ENCODE data around the gene EML5. TPM values are rescaled to one million over a fixed set of nuclear protein-coding genes. Genes with fewer than 3 reads are reported as not detected.

Gene EML5
- total and polyA plus RNA-seq, 2 of the 13 experiments (the other 11 are each of a cell fraction or from before 2014, with no cell fraction given): 0.11 TPM; not detected in 1

DNA sequence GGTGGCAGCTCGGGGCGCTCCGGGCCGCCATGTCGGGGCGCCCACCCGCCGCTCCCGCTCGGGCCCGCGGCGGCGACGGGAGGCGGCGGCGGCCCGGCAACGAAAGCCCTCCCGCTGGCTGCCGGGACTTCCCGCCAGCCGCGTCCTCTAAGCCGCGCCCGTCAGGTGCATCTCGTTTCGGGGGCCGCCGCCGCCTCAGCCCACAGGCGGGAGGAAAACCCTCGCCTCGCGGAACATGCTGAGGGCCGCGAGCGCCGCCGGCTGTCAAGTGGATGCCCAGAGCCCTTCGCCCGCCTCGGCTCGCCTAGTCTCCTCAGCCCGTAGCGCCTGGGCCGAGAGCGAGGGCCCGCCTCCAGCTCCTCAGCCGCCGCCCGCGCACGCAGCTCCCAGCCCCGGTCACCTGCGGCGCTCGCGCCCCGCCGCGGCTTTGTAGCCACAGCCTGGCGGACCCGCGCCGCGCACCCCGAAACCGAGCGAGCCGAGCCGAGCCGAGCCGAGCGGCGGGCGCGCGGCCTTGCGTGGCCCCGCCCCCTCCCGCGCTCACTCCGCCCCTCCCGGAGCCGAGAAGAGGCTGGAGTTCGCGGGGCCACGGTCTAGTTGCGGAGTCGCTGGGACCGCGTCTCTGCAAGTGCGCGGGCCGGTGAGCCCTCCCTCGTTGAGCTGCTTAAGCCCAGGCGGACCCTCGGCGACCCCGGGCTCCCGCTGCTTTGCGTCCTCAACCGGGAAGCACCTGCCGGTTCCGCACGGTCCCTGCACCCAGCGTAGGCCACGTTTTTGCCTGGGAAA lies at the start of gene EML5 (continued):
- TF ChIP-seq, protein P1, sequence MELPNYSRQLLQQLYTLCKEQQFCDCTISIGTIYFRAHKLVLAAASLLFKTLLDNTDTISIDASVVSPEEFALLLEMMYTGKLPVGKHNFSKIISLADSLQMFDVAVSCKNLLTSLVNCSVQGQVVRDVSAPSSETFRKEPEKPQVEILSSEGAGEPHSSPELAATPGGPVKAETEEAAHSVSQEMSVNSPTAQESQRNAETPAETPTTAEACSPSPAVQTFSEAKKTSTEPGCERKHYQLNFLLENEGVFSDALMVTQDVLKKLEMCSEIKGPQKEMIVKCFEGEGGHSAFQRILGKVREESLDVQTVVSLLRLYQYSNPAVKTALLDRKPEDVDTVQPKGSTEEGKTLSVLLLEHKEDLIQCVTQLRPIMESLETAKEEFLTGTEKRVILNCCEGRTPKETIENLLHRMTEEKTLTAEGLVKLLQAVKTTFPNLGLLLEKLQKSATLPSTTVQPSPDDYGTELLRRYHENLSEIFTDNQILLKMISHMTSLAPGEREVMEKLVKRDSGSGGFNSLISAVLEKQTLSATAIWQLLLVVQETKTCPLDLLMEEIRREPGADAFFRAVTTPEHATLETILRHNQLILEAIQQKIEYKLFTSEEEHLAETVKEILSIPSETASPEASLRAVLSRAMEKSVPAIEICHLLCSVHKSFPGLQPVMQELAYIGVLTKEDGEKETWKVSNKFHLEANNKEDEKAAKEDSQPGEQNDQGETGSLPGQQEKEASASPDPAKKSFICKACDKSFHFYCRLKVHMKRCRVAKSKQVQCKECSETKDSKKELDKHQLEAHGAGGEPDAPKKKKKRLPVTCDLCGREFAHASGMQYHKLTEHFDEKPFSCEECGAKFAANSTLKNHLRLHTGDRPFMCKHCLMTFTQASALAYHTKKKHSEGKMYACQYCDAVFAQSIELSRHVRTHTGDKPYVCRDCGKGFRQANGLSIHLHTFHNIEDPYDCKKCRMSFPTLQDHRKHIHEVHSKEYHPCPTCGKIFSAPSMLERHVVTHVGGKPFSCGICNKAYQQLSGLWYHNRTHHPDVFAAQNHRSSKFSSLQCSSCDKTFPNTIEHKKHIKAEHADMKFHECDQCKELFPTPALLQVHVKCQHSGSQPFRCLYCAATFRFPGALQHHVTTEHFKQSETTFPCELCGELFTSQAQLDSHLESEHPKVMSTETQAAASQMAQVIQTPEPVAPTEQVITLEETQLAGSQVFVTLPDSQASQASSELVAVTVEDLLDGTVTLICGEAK (IDR thresholded peaks at IDR 0.05): no peak
- TF ChIP-seq, protein P1 (CRISPR knock-in tag; IDR thresholded peaks at IDR 0.05): no peak
- TF ChIP-seq CREB1 (IDR thresholded peaks at IDR 0.05) (no peak), CREB1 (CRISPR knock-in tag; IDR thresholded peaks at IDR 0.05) (no peak), KLF15 (CRISPR knock-in tag; IDR thresholded peaks at IDR 0.05; ENCODE audit: borderline replicate concordance) (no peak), RFXAP (CRISPR knock-in tag; IDR thresholded peaks at IDR 0.05; ENCODE audit: borderline replicate concordance) (no peak)
- TF ChIP-seq, protein P2, sequence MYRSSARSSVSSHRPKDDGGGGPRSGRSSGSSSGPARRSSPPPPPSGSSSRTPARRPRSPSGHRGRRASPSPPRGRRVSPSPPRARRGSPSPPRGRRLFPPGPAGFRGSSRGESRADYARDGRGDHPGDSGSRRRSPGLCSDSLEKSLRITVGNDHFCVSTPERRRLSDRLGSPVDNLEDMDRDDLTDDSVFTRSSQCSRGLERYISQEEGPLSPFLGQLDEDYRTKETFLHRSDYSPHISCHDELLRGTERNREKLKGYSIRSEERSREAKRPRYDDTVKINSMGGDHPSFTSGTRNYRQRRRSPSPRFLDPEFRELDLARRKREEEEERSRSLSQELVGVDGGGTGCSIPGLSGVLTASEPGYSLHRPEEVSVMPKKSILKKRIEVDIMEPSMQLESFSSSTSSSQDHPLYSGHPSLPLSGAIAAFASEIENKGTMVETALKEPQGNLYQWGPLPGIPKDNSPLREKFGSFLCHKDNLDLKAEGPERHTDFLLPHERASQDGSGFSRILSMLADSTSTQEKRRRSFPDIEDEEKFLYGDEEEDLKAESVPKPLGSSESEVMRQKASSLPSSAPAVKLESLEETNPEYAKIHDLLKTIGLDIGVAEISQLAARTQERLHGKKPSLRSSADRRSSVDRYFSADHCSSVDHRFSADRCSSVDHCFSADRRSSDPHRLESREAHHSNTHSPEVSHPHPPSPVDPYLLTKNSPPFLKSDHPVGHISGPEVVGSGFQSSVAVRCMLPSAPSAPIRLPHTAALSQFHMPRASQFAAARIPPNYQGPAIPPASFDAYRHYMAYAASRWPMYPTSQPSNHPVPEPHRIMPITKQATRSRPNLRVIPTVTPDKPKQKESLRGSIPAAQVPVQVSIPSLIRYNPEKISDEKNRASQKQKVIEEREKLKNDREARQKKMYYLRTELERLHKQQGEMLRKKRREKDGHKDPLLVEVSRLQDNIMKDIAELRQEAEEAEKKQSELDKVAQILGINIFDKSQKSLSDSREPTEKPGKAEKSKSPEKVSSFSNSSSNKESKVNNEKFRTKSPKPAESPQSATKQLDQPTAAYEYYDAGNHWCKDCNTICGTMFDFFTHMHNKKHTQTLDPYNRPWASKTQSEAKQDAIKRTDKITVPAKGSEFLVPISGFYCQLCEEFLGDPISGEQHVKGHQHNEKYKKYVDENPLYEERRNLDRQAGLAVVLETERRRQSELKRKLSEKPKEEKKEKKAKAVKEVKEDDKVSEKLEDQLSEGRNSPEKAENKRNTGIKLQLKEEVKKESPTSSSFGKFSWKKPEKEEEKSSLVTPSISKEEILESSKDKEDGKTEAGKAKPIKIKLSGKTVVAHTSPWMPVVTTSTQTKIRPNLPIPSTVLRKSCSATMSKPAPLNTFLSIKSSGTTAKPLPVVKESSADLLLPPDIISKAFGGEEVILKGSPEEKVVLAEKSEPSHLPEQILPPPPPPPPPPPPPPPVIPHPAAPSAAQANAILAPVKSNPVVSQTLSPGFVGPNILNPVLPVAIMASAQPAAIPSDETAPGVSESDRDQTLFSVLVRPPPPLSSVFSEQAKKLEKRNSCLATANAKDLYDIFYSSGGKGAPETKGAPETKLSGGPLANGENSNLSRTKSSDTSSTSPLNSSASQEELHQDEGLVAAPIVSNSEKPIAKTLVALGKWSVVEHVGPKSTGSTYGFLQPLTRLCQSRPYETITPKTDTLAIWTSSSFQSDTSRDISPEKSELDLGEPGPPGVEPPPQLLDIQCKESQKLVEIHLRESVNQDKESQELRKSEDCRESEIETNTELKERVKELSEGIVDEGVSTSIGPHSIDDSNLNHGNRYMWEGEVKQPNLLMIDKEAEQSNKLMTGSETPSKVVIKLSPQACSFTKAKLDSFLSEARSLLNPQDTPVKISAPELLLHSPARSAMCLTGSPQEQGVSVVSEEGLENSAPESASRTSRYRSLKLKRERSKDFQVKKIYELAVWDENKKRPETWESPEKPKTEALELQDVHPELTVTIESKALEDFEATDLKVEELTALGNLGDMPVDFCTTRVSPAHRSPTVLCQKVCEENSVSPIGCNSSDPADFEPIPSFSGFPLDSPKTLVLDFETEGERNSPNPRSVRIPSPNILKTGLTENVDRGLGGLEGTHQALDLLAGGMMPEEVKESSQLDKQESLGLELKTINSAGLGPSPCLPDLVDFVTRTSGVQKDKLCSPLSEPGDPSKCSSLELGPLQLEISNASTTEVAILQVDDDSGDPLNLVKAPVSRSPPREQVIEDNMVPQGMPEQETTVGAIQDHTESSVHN (CRISPR knock-in tag; IDR thresholded peaks at IDR 0.05): no peak
- TF ChIP-seq, protein P3, sequence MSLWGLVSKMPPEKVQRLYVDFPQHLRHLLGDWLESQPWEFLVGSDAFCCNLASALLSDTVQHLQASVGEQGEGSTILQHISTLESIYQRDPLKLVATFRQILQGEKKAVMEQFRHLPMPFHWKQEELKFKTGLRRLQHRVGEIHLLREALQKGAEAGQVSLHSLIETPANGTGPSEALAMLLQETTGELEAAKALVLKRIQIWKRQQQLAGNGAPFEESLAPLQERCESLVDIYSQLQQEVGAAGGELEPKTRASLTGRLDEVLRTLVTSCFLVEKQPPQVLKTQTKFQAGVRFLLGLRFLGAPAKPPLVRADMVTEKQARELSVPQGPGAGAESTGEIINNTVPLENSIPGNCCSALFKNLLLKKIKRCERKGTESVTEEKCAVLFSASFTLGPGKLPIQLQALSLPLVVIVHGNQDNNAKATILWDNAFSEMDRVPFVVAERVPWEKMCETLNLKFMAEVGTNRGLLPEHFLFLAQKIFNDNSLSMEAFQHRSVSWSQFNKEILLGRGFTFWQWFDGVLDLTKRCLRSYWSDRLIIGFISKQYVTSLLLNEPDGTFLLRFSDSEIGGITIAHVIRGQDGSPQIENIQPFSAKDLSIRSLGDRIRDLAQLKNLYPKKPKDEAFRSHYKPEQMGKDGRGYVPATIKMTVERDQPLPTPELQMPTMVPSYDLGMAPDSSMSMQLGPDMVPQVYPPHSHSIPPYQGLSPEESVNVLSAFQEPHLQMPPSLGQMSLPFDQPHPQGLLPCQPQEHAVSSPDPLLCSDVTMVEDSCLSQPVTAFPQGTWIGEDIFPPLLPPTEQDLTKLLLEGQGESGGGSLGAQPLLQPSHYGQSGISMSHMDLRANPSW (CRISPR knock-in tag; IDR thresholded peaks at IDR 0.05; ENCODE audit: borderline replicate concordance): no peak
